Measurements from ENCODE around the gene EID2B. TPM values are rescaled to one million over a fixed set of nuclear protein-coding genes. Genes with fewer than 3 reads are reported as not detected.

Gene EID2B
- polyA plus RNA-seq, 1 of the 3 experiments (the other 2 are of a cell fraction) = 6.5 TPM

DNA sequence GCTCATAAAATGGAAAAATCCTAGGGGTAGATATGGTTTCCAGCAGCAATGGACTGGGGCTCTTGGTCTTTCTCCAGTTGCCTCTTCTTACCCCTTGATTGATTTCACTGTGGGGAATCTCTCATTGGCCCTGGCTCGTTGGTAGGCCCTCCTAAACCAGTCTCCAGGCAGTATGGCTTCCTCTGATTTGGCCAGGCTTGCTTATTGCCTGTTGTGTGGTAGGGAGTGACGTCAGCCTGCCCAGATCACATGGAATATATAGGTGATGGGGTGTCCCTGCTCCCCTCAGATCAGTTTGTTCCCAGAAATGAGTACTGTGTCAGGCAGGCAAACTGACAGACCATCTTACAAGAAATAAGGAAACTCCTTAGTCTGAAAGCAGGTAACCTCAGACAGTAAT, 23.4 kb downstream of the EID2B start:
- TF ChIP-seq RCOR1 (IDR thresholded peaks at IDR 0.05; ENCODE audit: low read length) (no peak), MXI1 (IDR thresholded peaks at IDR 0.05; ENCODE audit: low read depth, low read length) (no peak), NFIC (IDR thresholded peaks at IDR 0.05; ENCODE audit: borderline replicate concordance) (no peak), MEF2A (IDR thresholded peaks at IDR 0.05; ENCODE audit: borderline replicate concordance, low read depth) (no peak), TAF1 (IDR thresholded peaks at IDR 0.05; ENCODE audit: borderline replicate concordance, low read depth, low read length) (no peak), EP300 (IDR thresholded peaks at IDR 0.05; ENCODE audit: borderline replicate concordance in 1 of 2, low read depth in 1 of 2, low read length in 1 of 2) (no peak), TEAD4 (IDR thresholded peaks at IDR 0.05; ENCODE audit: borderline replicate concordance, insufficient read depth) (no peak), RXRA (IDR thresholded peaks at IDR 0.05; ENCODE audit: borderline replicate concordance, low read depth) (no peak), FOSL2 (IDR thresholded peaks at IDR 0.05; ENCODE audit: borderline replicate concordance, low read depth) (no peak), REST (IDR thresholded peaks at IDR 0.05; ENCODE audit: low read depth, low read length) (no peak)
- TF ChIP-seq, protein P1, sequence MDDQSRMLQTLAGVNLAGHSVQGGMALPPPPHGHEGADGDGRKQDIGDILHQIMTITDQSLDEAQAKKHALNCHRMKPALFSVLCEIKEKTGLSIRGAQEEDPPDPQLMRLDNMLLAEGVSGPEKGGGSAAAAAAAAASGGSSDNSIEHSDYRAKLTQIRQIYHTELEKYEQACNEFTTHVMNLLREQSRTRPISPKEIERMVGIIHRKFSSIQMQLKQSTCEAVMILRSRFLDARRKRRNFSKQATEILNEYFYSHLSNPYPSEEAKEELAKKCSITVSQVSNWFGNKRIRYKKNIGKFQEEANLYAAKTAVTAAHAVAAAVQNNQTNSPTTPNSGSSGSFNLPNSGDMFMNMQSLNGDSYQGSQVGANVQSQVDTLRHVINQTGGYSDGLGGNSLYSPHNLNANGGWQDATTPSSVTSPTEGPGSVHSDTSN (IDR thresholded peaks at IDR 0.05) = no peak
- TF ChIP-seq, protein P2, sequence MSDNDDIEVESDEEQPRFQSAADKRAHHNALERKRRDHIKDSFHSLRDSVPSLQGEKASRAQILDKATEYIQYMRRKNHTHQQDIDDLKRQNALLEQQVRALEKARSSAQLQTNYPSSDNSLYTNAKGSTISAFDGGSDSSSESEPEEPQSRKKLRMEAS (IDR thresholded peaks at IDR 0.05; ENCODE audit: low read depth) = no peak
- TF ChIP-seq, protein P3, sequence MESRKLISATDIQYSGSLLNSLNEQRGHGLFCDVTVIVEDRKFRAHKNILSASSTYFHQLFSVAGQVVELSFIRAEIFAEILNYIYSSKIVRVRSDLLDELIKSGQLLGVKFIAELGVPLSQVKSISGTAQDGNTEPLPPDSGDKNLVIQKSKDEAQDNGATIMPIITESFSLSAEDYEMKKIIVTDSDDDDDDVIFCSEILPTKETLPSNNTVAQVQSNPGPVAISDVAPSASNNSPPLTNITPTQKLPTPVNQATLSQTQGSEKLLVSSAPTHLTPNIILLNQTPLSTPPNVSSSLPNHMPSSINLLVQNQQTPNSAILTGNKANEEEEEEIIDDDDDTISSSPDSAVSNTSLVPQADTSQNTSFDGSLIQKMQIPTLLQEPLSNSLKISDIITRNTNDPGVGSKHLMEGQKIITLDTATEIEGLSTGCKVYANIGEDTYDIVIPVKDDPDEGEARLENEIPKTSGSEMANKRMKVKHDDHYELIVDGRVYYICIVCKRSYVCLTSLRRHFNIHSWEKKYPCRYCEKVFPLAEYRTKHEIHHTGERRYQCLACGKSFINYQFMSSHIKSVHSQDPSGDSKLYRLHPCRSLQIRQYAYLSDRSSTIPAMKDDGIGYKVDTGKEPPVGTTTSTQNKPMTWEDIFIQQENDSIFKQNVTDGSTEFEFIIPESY (IDR thresholded peaks at IDR 0.05; ENCODE audit: borderline replicate concordance, low read depth) = no peak
- Histone ChIP-seq H3K9me3 (no peaks in the 10 kb centered on the region), H3K36me3 (replicated peaks in 1 of 2; ENCODE audit: control insufficient read depth in 1 of 2, insufficient read depth in 2 of 2, low read length in 1 of 2) (no peaks in the 10 kb centered on the region), H3K4me1 (ENCODE audit: control insufficient read depth in 1 of 2, insufficient read depth in 2 of 2, low read depth in 1 of 2, low read length in 1 of 2) (peaks cover 0 to 5% of the 10 kb centered on the region in 2 experiments; a peak in 1 of 4 replicates), H3K27me3 (ENCODE audit: insufficient read depth) (peaks cover 5% of the 10 kb centered on the region; the same call in 1 of the 2 replicates), H3F3A (replicated peaks; ENCODE audit: insufficient read depth) (no peaks in the 10 kb centered on the region), H2AFZ (ENCODE audit: low read depth) (no peak overlapping the region), H3K4me3 (ENCODE audit: low read depth in 2 of 2, low read length in 1 of 2) (no peak overlapping the region), H3K9ac (no peak overlapping the region), H3K4me2 (no peak overlapping the region), H3K27ac (ENCODE audit: low read depth in 2 of 2, low read length in 1 of 2) (no peak overlapping the region), H3K9me2 (no peaks in the 10 kb centered on the region), H4K20me1 (ENCODE audit: insufficient read depth) (no peaks in the 10 kb centered on the region), H3K79me2 (ENCODE audit: insufficient read depth) (no peaks in the 10 kb centered on the region)
- 88% methylated on average over 2 of the region's 2 CpGs for WGBS (ENCODE audit: low lambda C conversion rate)
- ChIA-PET POLR2A (no interaction called here), CTCF (interaction anchor here (0.7 to 1.9 kb wide), 3 partner anchors 10 to 34 kb away, joined by 3 to 5 read pairs (median 4); partner anchors contain the start of genes DLL3 and EID2B)
- DNase-seq = no peak
